ENCODE results near the gene SBNO2.

GRCh38 chr19:1135454-1135853 is 38.6 kb downstream of the SBNO2 start:
- TF ChIP-seq, protein P1, sequence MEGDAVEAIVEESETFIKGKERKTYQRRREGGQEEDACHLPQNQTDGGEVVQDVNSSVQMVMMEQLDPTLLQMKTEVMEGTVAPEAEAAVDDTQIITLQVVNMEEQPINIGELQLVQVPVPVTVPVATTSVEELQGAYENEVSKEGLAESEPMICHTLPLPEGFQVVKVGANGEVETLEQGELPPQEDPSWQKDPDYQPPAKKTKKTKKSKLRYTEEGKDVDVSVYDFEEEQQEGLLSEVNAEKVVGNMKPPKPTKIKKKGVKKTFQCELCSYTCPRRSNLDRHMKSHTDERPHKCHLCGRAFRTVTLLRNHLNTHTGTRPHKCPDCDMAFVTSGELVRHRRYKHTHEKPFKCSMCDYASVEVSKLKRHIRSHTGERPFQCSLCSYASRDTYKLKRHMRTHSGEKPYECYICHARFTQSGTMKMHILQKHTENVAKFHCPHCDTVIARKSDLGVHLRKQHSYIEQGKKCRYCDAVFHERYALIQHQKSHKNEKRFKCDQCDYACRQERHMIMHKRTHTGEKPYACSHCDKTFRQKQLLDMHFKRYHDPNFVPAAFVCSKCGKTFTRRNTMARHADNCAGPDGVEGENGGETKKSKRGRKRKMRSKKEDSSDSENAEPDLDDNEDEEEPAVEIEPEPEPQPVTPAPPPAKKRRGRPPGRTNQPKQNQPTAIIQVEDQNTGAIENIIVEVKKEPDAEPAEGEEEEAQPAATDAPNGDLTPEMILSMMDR (IDR thresholded peaks at IDR 0.05), result no peak
- TF ChIP-seq POLR2A (IDR thresholded peaks at IDR 0.05), result no peak
- no peak for TF ChIP-seq EP300 (IDR thresholded peaks at IDR 0.05)
- TF ChIP-seq POLR2AphosphoS5 (IDR thresholded peaks at IDR 0.05), result no peak
